GM19023 (cell line): ENCODE data around the gene CROCC2.

Source experiments
- ATAC-seq: cut with Tn5 transposase; IDR thresholded peaks from one replicate; pipeline ENCODE4 v1.9.1; 2021; ENCODE audit warnings: mild to moderate bottlenecking, moderate library complexity; ENCODE audit not compliant: unreplicated experiment

The CROCC2 gene

GRCh38 chr2:240954436-240955305 lies 48.5 kb downstream of the CROCC2 start:
- no peak for ATAC-seq

GRCh38 chr2:240955306-240956170 lies 49.4 kb downstream of the CROCC2 start:
- no peak for ATAC-seq

- ATAC-seq: no peak
These were observed 50.2 kb downstream of the CROCC2 start for GRCh38 chr2:240956171-240956934.

GRCh38 chr2:240956935-240957655 lies 51.0 kb downstream of the CROCC2 start:
- no peak for ATAC-seq

- ATAC-seq: no peak
These were observed 51.7 kb downstream of the CROCC2 start for GRCh38 chr2:240957656-240958365.

- no peak for ATAC-seq
These were observed 52.5 kb downstream of the CROCC2 start for GRCh38 chr2:240958366-240959213.

GRCh38 chr2:240959214-240959940 lies 53.2 kb downstream of the CROCC2 start:
- ATAC-seq: no peak

GRCh38 chr2:240959941-240960308 lies 53.8 kb downstream of the CROCC2 start:
- no peak for ATAC-seq

GRCh38 chr2:240960309-240960970 lies 54.3 kb downstream of the CROCC2 start:
- no peak for ATAC-seq

GRCh38 chr2:240960971-240961876 lies 55.1 kb downstream of the CROCC2 start:
- no peak for ATAC-seq

- no peak for ATAC-seq
These were observed 55.8 kb downstream of the CROCC2 start for GRCh38 chr2:240961910-240962299.

- ATAC-seq: no peak
These were observed 56.3 kb downstream of the CROCC2 start for GRCh38 chr2:240962300-240963064.

- no peak for ATAC-seq
These were observed 57.1 kb downstream of the CROCC2 start for GRCh38 chr2:240963065-240963867.

GRCh38 chr2:240963868-240964703 lies 58.0 kb downstream of the CROCC2 start:
- ATAC-seq: no peak
